ENCODE measurements around the gene CSN3.
A peak's percentile ranks its signal among the peaks of the same experiment; 100 is the strongest.

The CSN3 gene

GRCh38 chr4:70269674-70270073 lies 27.3 kb downstream of the CSN3 start:
- no peak overlapping the region for H3K27ac ChIP-seq
- TF ChIP-seq ZFX (IDR thresholded peaks at IDR 0.05): no peak
- peak; percentile 69 for TF ChIP-seq CTCF (conservative IDR thresholded peaks at IDR 0.05)

- no peak for TF ChIP-seq CTCF (conservative IDR thresholded peaks at IDR 0.05)
- H3K27ac ChIP-seq: no peak overlapping the region
Observed at GRCh38 chr4:70277121-70277520, 34.7 kb downstream of the CSN3 start.

DNA sequence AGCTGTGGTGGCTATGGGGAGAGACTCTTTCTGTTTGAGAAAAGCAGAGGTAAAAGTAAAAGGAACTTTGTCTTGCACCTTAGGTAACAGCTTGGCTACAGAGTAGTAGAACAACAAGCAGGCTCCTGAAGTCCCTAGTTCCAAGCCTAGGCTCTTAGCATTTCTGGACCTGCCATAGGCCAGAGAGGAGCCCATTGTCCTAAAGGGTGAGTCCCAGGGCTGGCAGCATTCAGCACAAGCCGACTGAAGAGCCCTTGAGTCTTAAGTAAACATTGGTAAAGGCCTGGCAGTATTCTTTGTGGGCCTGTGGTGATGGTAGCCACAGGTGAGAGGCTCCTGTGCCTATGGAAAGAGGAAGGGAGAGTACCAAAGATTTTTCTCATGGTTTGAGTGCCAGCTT lies 38.2 kb downstream of the CSN3 start:
- no peak overlapping the region for H3K27ac ChIP-seq
- no peak for TF ChIP-seq ZFX (IDR thresholded peaks at IDR 0.05)
- no peak for TF ChIP-seq CTCF (conservative IDR thresholded peaks at IDR 0.05)

GRCh38 chr4:70288651-70289050 lies 46.3 kb downstream of the CSN3 start:
- H3K27ac ChIP-seq: no peak overlapping the region
- TF ChIP-seq ZFX (IDR thresholded peaks at IDR 0.05) (no peak), CTCF (conservative IDR thresholded peaks at IDR 0.05) (no peak)

DNA sequence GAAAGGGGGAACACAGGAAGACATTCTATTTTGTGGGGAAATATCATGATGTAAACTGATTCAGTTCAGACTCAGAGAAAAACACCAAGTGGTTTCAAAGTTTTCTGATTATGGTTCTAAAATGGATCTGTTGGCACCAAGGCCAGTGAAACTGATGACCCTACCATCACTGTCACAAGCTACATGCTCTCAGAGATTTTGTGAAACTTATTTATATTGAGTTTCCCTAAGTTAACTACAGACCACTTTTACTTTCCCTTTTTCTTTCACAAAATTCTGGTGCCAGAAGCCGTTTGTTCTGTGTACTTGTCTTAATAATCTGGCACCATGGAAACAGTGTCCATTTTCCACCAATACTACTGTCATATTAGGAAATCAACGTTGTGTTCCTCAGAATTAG lies 48.9 kb downstream of the CSN3 start:
- H3K27ac ChIP-seq: no peak overlapping the region
- TF ChIP-seq ZFX (IDR thresholded peaks at IDR 0.05) (no peak), CTCF (conservative IDR thresholded peaks at IDR 0.05) (no peak)

- no peak overlapping the region for H3K27ac ChIP-seq
- TF ChIP-seq ZFX (IDR thresholded peaks at IDR 0.05): no peak
- TF ChIP-seq CTCF (conservative IDR thresholded peaks at IDR 0.05): no peak
Observed at GRCh38 chr4:70297576-70297975, 55.2 kb downstream of the CSN3 start.

DNA sequence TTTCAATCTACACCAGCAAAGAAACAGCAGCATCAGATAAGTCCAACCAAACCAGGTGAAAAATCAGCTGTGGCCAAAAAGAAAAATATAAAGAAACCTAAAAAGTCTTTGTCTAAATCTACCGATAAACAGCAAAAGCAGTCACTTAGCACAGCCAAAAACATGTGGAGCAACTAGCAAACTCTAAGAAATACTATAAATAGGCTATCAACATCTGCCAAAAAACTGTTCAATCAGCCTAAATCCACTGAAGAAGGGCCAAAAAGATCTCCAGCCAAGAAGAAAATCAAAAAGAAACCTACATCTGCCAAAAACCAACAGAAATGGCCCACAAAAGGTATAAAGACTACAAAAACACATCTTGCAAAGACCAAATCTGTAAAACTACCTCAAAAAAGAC lies 55.7 kb downstream of the CSN3 start:
- no peak overlapping the region for H3K27ac ChIP-seq
- no peak for TF ChIP-seq CTCF (conservative IDR thresholded peaks at IDR 0.05)
- TF ChIP-seq ZFX (IDR thresholded peaks at IDR 0.05): no peak

Measured in C4-2B (cell line).